ENCODE measurements around the gene TSSK2. TPM values are rescaled to one million over a fixed set of nuclear protein-coding genes. Genes with fewer than 3 reads are reported as not detected.

TSSK2 gene
- total and polyA plus RNA-seq, 2 experiments from 2014 or later = not detected

DNA sequence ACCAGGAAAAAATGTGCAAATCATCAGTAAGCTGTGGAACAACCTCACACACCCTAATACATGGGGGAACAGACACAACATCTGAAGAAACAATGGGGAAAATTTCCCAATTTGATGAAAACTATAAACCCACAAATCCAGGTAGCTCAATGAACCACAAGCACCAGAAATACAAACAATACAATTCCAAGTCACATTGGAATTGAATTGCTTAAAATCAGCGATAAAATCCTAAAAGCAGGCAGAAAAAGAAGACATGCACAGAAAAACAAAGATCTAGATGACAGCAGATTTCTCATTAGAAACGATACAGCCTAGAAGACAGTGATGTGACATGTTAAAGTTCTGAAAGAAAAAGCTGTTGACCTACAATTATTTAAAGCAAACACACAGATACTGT is 40.9 kb upstream of the TSSK2 start:
- no peak overlapping the region for H3K27ac ChIP-seq (ENCODE audit: low read depth)
- H3K4me1 ChIP-seq (ENCODE audit: insufficient read depth) = peaks cover 5% of the 10 kb centered on the region; the same call in 1 of the 2 replicates
- Mint-ChIP-seq H3K27ac (no peak overlapping the region), H3K4me3 (no peak overlapping the region), H3K27me3 (ENCODE audit: insufficient read depth, low read depth, poor library complexity) (peaks cover 5% of the 10 kb centered on the region), H3K4me1 (peaks cover 6% of the 10 kb centered on the region), H3K36me3 (ENCODE audit: low read depth) (peaks cover 14% of the 10 kb centered on the region), H3K9me3 (peaks cover under 1% of the 10 kb centered on the region; the same call in 1 of the 3 replicates)
- no peak for TF ChIP-seq EZH2phosphoT487 (IDR thresholded peaks at IDR 0.05; ENCODE audit: unreplicated experiment)
- no peak for TF ChIP-seq POLR2AphosphoS5 (IDR thresholded peaks at IDR 0.05; ENCODE audit: low read depth)
- no peak for TF ChIP-seq ZNF331 (CRISPR knock-in tag; IDR thresholded peaks at IDR 0.05; ENCODE audit: low read depth)
- TF ChIP-seq CTCF (conservative IDR thresholded peaks at IDR 0.05; ENCODE audit: low read depth in 2 of 2) = no peak
- no peak for TF ChIP-seq STAT1 (IDR thresholded peaks at IDR 0.05; ENCODE audit: unreplicated experiment)
- no peaks in the 10 kb centered on the region for H3K9me2 ChIP-seq (ENCODE audit: insufficient read depth)
- H4K20me1 ChIP-seq (replicated peaks; ENCODE audit: insufficient read depth) = peaks cover 20% of the 10 kb centered on the region
- H3K4me3 ChIP-seq = no peak overlapping the region
- H3K79me2 ChIP-seq (replicated peaks; ENCODE audit: insufficient read depth) = peaks cover 55% of the 10 kb centered on the region
- H2AFZ ChIP-seq = no peak overlapping the region
- ATAC-seq (no peak), DNase-seq (ENCODE audit: low spot score) (no peak)
- no peaks in the 10 kb centered on the region for H3K27me3 ChIP-seq (ENCODE audit: insufficient read depth)
- no peaks in the 10 kb centered on the region for H3K36me3 ChIP-seq (ENCODE audit: insufficient read depth)
- no peak overlapping the region for H3K4me2 ChIP-seq
- H3F3A ChIP-seq (replicated peaks; ENCODE audit: low read depth) = no peaks in the 10 kb centered on the region

DNA sequence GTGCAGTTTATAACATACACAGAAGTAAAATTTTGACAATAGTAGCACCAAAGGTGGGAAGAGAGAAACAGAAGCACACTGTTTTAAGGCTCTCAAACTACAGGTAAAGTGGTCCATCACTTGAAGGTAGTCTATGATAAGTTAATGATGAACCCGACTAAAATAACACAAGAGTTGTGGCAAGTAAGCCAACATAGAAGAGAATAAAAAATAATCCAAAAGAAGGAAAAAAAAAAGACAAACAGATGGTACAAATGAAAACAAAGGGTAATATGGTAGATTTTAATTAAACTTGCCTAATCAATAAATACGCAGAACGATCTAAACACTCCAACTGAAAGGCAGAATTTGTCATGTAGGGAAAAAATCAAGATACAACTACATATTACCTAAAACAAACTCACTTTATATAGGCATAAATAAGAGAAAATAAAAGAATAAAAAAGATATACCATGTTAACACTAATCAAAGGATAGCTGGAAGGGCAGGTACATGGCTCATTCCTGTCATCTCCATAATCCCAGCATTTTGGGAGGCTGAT is 40.5 kb upstream of the TSSK2 start:
- H3K4me2 ChIP-seq = no peak overlapping the region
- no peak overlapping the region for H3K4me3 ChIP-seq
- peaks cover 3% of the 10 kb centered on the region for H3K27me3 Mint-ChIP-seq (ENCODE audit: insufficient read depth, low read depth, poor library complexity)
- H3K9me2 ChIP-seq (ENCODE audit: insufficient read depth) = no peaks in the 10 kb centered on the region
- peaks cover 4% of the 10 kb centered on the region; the same call in 1 of the 2 replicates for H3K4me1 ChIP-seq (ENCODE audit: insufficient read depth)
- H4K20me1 ChIP-seq (replicated peaks; ENCODE audit: insufficient read depth) = peaks cover 23% of the 10 kb centered on the region
- DNase-seq (ENCODE audit: low spot score) (no peak), ATAC-seq (no peak)
- H3K9me3 Mint-ChIP-seq = no peaks in the 10 kb centered on the region
- no peak overlapping the region for H3K27ac Mint-ChIP-seq
- H3K27ac ChIP-seq (ENCODE audit: low read depth) = no peak overlapping the region
- no peaks in the 10 kb centered on the region for H3F3A ChIP-seq (replicated peaks; ENCODE audit: low read depth)
- H3K36me3 Mint-ChIP-seq (ENCODE audit: low read depth) = peaks cover 10% of the 10 kb centered on the region; the same call in 2 of the 3 replicates
- no peaks in the 10 kb centered on the region for H3K36me3 ChIP-seq (ENCODE audit: insufficient read depth)
- H3K4me1 Mint-ChIP-seq = peaks cover 4% of the 10 kb centered on the region; the same call in 2 of the 3 replicates
- peaks cover 58% of the 10 kb centered on the region for H3K79me2 ChIP-seq (replicated peaks; ENCODE audit: insufficient read depth)
- no peak overlapping the region for H3K4me3 Mint-ChIP-seq
- H3K27me3 ChIP-seq (ENCODE audit: insufficient read depth) = no peaks in the 10 kb centered on the region
- no peak overlapping the region for H2AFZ ChIP-seq
- TF ChIP-seq JUNB (IDR thresholded peaks at IDR 0.05; ENCODE audit: unreplicated experiment) (no peak), STAT1 (IDR thresholded peaks at IDR 0.05; ENCODE audit: unreplicated experiment) (no peak), ZNF114 (CRISPR knock-in tag; IDR thresholded peaks at IDR 0.05) (no peak), CTCF (conservative IDR thresholded peaks at IDR 0.05; ENCODE audit: low read depth in 2 of 2) (no peak), CREB1 (CRISPR knock-in tag; IDR thresholded peaks at IDR 0.05; ENCODE audit: low read depth) (no peak), ZNF331 (CRISPR knock-in tag; IDR thresholded peaks at IDR 0.05; ENCODE audit: low read depth) (no peak), POLR2AphosphoS5 (IDR thresholded peaks at IDR 0.05; ENCODE audit: low read depth) (no peak), NANOG (IDR thresholded peaks at IDR 0.05; ENCODE audit: borderline replicate concordance) (no peak), ETS1 (IDR thresholded peaks at IDR 0.05) (no peak)
- TF ChIP-seq, protein P1, sequence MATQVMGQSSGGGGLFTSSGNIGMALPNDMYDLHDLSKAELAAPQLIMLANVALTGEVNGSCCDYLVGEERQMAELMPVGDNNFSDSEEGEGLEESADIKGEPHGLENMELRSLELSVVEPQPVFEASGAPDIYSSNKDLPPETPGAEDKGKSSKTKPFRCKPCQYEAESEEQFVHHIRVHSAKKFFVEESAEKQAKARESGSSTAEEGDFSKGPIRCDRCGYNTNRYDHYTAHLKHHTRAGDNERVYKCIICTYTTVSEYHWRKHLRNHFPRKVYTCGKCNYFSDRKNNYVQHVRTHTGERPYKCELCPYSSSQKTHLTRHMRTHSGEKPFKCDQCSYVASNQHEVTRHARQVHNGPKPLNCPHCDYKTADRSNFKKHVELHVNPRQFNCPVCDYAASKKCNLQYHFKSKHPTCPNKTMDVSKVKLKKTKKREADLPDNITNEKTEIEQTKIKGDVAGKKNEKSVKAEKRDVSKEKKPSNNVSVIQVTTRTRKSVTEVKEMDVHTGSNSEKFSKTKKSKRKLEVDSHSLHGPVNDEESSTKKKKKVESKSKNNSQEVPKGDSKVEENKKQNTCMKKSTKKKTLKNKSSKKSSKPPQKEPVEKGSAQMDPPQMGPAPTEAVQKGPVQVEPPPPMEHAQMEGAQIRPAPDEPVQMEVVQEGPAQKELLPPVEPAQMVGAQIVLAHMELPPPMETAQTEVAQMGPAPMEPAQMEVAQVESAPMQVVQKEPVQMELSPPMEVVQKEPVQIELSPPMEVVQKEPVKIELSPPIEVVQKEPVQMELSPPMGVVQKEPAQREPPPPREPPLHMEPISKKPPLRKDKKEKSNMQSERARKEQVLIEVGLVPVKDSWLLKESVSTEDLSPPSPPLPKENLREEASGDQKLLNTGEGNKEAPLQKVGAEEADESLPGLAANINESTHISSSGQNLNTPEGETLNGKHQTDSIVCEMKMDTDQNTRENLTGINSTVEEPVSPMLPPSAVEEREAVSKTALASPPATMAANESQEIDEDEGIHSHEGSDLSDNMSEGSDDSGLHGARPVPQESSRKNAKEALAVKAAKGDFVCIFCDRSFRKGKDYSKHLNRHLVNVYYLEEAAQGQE (IDR thresholded peaks at IDR 0.05; ENCODE audit: unreplicated experiment) = no peak

Data from GM23338 (cell line).